OCI-LY1 (cell line): ENCODE results near the gene UQCRHL.

ENCODE experiments used
- EZH2 ChIP-seq: fragments of 200-600 bp; sonication (generic), shearing (Covaris generic); IDR thresholded peaks from 2 replicates; pipeline ENCODE4 v1.8.0; 2017; ENCODE audit warnings: borderline replicate concordance, mixed run types, mild to moderate bottlenecking, antibody characterized with exemption, low read length, moderate library complexity, mixed read lengths
- TF ChIP-seq, protein P1 (sequence below): fragments of 200-600 bp; sonication (generic), shearing (Covaris generic); IDR thresholded peaks from 2 replicates; pipeline ENCODE4 v1.5.1; 2017; ENCODE audit warnings: mild to moderate bottlenecking, antibody characterized with exemption, low read length, moderate library complexity, mixed read lengths

DNA sequence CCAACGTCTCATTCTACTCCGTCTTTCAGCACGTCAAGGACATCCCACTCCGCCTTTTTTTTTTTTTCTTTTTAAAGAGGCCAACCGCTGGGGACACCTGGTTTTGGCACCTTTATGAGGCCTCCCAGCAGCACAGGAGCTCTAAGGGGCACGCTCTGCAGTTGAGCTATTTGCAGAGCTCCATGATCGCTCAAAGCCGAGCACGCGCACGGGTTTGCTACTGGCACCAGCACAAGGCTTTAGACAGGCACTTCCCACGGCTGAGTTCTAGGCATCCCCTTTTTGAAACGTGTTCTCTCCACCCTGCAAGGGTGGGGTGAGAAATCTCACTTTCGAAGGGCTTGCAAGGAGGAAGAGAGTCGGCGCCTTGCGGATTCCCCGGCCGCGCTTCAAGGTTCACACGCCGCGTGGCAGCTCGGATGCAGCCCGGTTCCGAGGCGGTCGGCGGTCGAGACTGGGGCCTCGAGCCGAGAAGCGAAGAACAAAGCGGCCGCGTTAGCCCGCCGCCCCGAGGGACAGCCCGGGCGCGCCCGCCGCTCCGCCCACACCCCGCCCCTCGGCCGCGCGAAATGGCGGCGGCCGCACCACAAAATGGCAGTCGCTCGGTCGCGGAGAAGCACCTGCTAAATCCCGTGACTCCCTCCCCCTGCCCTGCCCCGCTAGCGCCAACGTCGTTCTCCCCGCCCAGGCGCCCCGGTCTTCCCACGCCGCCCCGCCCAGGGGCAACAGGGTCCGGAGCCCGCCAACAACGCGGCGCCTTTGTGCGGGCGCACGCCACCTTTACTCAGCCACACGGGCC, 27.2 kb upstream of the UQCRHL start:
- TF ChIP-seq, protein P1, sequence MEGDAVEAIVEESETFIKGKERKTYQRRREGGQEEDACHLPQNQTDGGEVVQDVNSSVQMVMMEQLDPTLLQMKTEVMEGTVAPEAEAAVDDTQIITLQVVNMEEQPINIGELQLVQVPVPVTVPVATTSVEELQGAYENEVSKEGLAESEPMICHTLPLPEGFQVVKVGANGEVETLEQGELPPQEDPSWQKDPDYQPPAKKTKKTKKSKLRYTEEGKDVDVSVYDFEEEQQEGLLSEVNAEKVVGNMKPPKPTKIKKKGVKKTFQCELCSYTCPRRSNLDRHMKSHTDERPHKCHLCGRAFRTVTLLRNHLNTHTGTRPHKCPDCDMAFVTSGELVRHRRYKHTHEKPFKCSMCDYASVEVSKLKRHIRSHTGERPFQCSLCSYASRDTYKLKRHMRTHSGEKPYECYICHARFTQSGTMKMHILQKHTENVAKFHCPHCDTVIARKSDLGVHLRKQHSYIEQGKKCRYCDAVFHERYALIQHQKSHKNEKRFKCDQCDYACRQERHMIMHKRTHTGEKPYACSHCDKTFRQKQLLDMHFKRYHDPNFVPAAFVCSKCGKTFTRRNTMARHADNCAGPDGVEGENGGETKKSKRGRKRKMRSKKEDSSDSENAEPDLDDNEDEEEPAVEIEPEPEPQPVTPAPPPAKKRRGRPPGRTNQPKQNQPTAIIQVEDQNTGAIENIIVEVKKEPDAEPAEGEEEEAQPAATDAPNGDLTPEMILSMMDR, result no peak
- no peak for TF ChIP-seq EZH2
